ENCODE data around the gene DIAPH3.

GRCh38 chr13:59665184-59665583 is 498.5 kb downstream of the DIAPH3 start:
- no peak for TF ChIP-seq RFX5 (IDR thresholded peaks at IDR 0.05; ENCODE audit: borderline replicate concordance, low read depth, low read length)
- TF ChIP-seq CREB1 (IDR thresholded peaks at IDR 0.05): no peak
- TF ChIP-seq USF2 (IDR thresholded peaks at IDR 0.05; ENCODE audit: low read length): no peak
- TF ChIP-seq GABPA (IDR thresholded peaks at IDR 0.05; ENCODE audit: borderline replicate concordance, insufficient read depth, low read length): no peak
- TF ChIP-seq EZH2 (IDR thresholded peaks at IDR 0.05; ENCODE audit: low read depth, low read length, severe bottlenecking): no peak
- no peak for TF ChIP-seq CTCF (IDR thresholded peaks at IDR 0.05; ENCODE audit: control extremely low read depth in 1 of 3, insufficient read depth in 1 of 3, low read depth in 1 of 3, low read length in 3 of 3)
- no peak for TF ChIP-seq POLR2AphosphoS5 (IDR thresholded peaks at IDR 0.05; ENCODE audit: low read depth, low read length)
- TF ChIP-seq HDAC2 (IDR thresholded peaks at IDR 0.05; ENCODE audit: borderline replicate concordance in 1 of 2, low read depth in 2 of 2, low read length in 2 of 2): no peak
- no peak for TF ChIP-seq POLR2A (IDR thresholded peaks at IDR 0.05; ENCODE audit: control extremely low read depth in 1 of 2, low read depth in 2 of 2, low read length in 2 of 2)
- no peak for TF ChIP-seq RNF2 (IDR thresholded peaks at IDR 0.05; ENCODE audit: borderline replicate concordance, low read depth, low read length, missing control alignments, poor library complexity, severe bottlenecking)
- no peak for TF ChIP-seq CHD2 (IDR thresholded peaks at IDR 0.05; ENCODE audit: low read length)
- TF ChIP-seq EP300 (IDR thresholded peaks at IDR 0.05; ENCODE audit: borderline replicate concordance in 1 of 2, low read depth in 2 of 2, low read length in 2 of 2): no peak

Measured in H1 (cell line).